MCF 10A (cell line): ENCODE measurements around the gene ZFP42. TPM values are rescaled to one million over a fixed set of nuclear protein-coding genes. Genes with fewer than 3 reads are reported as not detected.

Source experiments
- BruUV-seq: library from RNA; stranded (reverse); fragments of 400-500 nt; replicated peaks from 2 replicates; lab custom pipeline; 2021; lab: Mats Ljungman, UMichigan
- CTCF ChIA-PET: fragments of 300-600 bp; sonication (Branson Sonifier 250); formaldehyde crosslinking; extraction: SDS; loops from one replicate; lab custom pipeline; 2021; ENCODE audit warnings: antibody characterized with exemption, inconsistent platforms; lab: Yijun Ruan, JAX
- POLR2A ChIA-PET: fragments of 300-600, 350-650 bp; sonication (Branson Sonifier 250); formaldehyde crosslinking; extraction: SDS; loops from one replicate; lab custom pipeline; 2020; ENCODE audit warnings: antibody characterized with exemption, inconsistent platforms; lab: Yijun Ruan, JAX
- DNase-seq: peaks from one replicate; pipeline ENCODE4 v3.0.0-alpha.2; 2018; ENCODE audit not compliant: unreplicated experiment
- H3K27ac Mint-ChIP-seq: one replicate; pipeline ENCODE4 v1.8.0; 2022; ENCODE audit warnings: mild to moderate bottlenecking, low read depth, mixed read lengths; ENCODE audit not compliant: unreplicated experiment
- H3K27me3 Mint-ChIP-seq: one replicate; pipeline ENCODE4 v1.8.0; 2022; ENCODE audit warnings: mixed read lengths; ENCODE audit not compliant: insufficient read depth, unreplicated experiment
- H3K36me3 Mint-ChIP-seq: one replicate; pipeline ENCODE4 v1.8.0; 2022; ENCODE audit warnings: mild to moderate bottlenecking, moderate library complexity, mixed read lengths; ENCODE audit not compliant: insufficient read depth, unreplicated experiment
- H3K4me1 Mint-ChIP-seq: one replicate; pipeline ENCODE4 v1.8.0; 2022; ENCODE audit warnings: mixed read lengths; ENCODE audit not compliant: insufficient read depth, unreplicated experiment
- H3K4me3 Mint-ChIP-seq: one replicate; pipeline ENCODE4 v1.8.0; 2022; ENCODE audit warnings: mild to moderate bottlenecking, moderate library complexity, mixed read lengths; ENCODE audit not compliant: unreplicated experiment
- H3K9me3 Mint-ChIP-seq: one replicate; pipeline ENCODE4 v1.8.0; 2022; ENCODE audit warnings: mixed read lengths; ENCODE audit not compliant: unreplicated experiment
- intact Hi-C: fragments of 100-400 bp; cut with micrococcal nuclease; formaldehyde crosslinking; loops from 2 replicates; pipeline ENCODE4 v1.14.1; 2022
- total RNA-seq: library from RNA; stranded (reverse); gene quantifications from 2 replicates; pipeline ENCODE4 v1.2.3, GENCODE V29; 2022
- TF ChIP-seq, protein P1 (sequence below): fragments of 200-600 bp; IDR thresholded peaks from one replicate; pipeline ENCODE4 v1.8.0; 2022; ENCODE audit warnings: antibody characterized with exemption, mild to moderate bottlenecking; ENCODE audit not compliant: unreplicated experiment

The ZFP42 gene
- total RNA-seq, 1 experiment from 2014 or later = not detected

DNA sequence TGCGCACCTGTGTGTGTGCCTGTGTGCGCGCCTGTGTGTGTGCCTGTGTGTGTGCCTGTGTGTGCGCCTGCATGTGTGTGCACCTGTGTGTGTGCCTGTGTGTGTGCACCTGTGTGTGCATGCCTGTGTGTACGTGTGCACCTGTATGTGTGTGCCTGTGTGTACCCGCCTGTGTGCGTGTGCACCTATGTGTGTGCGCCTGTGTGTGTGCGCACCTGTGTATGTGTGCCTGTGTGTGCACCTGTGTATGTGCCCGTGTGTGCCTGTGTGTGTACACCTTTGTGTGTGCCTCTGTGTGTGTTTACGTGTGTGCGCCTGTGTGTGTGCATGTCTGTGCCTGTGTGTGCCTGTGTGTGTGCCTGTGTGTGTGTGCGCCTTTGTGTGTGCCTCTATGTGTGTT, 33.5 kb downstream of the ZFP42 start:
- no peak overlapping the region for H3K27ac Mint-ChIP-seq
- no peaks in the 10 kb centered on the region for H3K27me3 Mint-ChIP-seq
- TF ChIP-seq, protein P1, sequence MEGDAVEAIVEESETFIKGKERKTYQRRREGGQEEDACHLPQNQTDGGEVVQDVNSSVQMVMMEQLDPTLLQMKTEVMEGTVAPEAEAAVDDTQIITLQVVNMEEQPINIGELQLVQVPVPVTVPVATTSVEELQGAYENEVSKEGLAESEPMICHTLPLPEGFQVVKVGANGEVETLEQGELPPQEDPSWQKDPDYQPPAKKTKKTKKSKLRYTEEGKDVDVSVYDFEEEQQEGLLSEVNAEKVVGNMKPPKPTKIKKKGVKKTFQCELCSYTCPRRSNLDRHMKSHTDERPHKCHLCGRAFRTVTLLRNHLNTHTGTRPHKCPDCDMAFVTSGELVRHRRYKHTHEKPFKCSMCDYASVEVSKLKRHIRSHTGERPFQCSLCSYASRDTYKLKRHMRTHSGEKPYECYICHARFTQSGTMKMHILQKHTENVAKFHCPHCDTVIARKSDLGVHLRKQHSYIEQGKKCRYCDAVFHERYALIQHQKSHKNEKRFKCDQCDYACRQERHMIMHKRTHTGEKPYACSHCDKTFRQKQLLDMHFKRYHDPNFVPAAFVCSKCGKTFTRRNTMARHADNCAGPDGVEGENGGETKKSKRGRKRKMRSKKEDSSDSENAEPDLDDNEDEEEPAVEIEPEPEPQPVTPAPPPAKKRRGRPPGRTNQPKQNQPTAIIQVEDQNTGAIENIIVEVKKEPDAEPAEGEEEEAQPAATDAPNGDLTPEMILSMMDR = no peak
- intact Hi-C loops = loop anchor here (10.0 kb wide), 1 partner anchor 424 kb away; no protein-coding TSS in a partner anchor
- H3K4me1 Mint-ChIP-seq = peaks cover 3% of the 10 kb centered on the region
- H3K36me3 Mint-ChIP-seq = no peaks in the 10 kb centered on the region
- no peak for DNase-seq
- H3K9me3 Mint-ChIP-seq = no peaks in the 10 kb centered on the region
- ChIA-PET POLR2A (no interaction called here), CTCF (no interaction called here)
- no peak overlapping the region for H3K4me3 Mint-ChIP-seq
- no TSS peak for BruUV-seq

DNA sequence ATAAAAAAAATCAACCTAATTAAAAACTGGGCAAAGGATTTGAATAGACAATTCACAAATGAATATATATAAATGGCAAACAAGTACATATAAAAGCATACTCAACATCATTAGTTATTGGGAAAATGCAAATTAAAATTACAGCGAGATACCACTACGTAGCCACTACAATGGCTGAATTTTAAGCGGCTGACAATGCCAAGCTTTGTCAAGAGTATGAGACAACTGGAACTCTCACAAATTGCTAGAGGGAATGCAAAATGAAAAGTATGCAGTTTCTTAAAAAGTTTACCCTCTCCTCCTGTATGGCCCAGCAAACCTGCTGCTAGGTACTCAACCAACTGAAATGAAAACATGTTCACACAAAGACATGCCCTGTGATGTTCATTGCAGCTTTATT, 34.8 kb downstream of the ZFP42 start:
- no TSS peak for BruUV-seq
- intact Hi-C loops = no loop called here
- Mint-ChIP-seq H3K9me3 (no peaks in the 10 kb centered on the region), H3K4me1 (peaks cover 3% of the 10 kb centered on the region), H3K36me3 (no peaks in the 10 kb centered on the region), H3K27ac (no peak overlapping the region), H3K27me3 (no peaks in the 10 kb centered on the region), H3K4me3 (no peak overlapping the region)
- TF ChIP-seq, protein P1 = no peak
- CTCF ChIA-PET = interaction anchor here (0.6 kb wide), 1 partner anchor 727 kb away, joined by 3 read pairs; no protein-coding TSS in a partner anchor
- DNase-seq = no peak
- POLR2A ChIA-PET = interaction anchor here (0.5 kb wide), 1 partner anchor 167 kb away, joined by 3 read pairs; no protein-coding TSS in a partner anchor

DNA sequence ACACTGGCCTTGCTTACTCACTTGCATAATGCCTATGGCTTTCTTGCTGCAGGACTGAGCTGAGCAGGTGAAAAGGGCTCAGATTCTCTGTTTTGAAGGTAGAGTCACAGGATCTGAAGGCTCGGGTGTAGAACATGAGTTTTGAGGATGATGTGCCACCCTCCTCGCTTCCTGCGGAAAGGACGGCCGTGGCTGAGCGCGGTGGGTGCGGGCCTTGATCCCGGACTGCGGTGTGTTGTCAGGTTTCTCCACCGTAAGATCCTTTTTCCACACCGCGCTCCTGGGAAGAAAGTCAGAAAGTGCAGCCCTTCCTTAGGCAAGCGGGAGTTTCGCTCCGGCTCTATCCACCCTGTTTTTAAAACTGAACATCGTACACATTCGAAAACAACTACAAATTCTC, 36.2 kb downstream of the ZFP42 start:
- Mint-ChIP-seq H3K27ac (no peak overlapping the region), H3K4me3 (no peak overlapping the region), H3K9me3 (no peaks in the 10 kb centered on the region), H3K36me3 (no peaks in the 10 kb centered on the region), H3K27me3 (no peaks in the 10 kb centered on the region), H3K4me1 (peaks cover 3% of the 10 kb centered on the region)
- CTCF ChIA-PET = interaction anchor here (0.7 to 1.1 kb wide), 2 partner anchors 1058 to 1170 kb away, joined by 3 to 4 read pairs; no protein-coding TSS in a partner anchor
- TF ChIP-seq, protein P1 = no peak
- POLR2A ChIA-PET = no interaction called here
- no peak for DNase-seq
- BruUV-seq = no TSS peak
- intact Hi-C loops = no loop called here

DNA sequence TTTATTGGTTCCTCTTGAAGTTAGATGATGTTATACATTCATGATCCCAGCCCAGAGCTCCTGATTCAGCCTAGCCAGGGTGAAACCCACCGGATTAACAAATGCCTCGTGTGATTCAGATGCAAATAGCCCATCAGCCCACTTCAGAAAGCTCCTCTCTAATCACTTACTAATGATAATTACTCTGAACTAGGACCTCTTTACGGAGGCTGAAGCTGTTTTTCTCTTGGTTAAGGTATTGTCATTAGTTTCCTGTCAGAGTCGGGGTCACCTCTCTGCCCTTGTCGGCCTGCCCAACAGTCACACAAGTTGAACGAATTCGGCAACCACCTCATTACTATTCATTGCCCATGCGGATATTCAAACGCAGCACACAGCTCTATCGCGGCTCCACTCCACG, 36.6 kb downstream of the ZFP42 start:
- Mint-ChIP-seq H3K27me3 (no peaks in the 10 kb centered on the region), H3K4me1 (peaks cover 3% of the 10 kb centered on the region), H3K27ac (no peak overlapping the region), H3K36me3 (no peaks in the 10 kb centered on the region), H3K4me3 (no peak overlapping the region), H3K9me3 (no peaks in the 10 kb centered on the region)
- TF ChIP-seq, protein P1 = no peak
- intact Hi-C loops = no loop called here
- ChIA-PET POLR2A (no interaction called here), CTCF (interaction anchor here (0.6 to 1.1 kb wide), 3 partner anchors 10 to 1170 kb away, joined by 3 to 4 read pairs (median 3); no protein-coding TSS in a partner anchor)
- BruUV-seq = no TSS peak
- no peak for DNase-seq
